Type B pancreatic cell (in vitro differentiated cells): ENCODE data around the gene LINC01488. TPM values are rescaled to one million over a fixed set of nuclear protein-coding genes. Genes with fewer than 3 reads are reported as not detected.

Source experiments
- DNase-seq: peaks from one replicate; pipeline ENCODE4 v3.0.0; 2021; ENCODE audit warnings: mixed read lengths; ENCODE audit not compliant: unreplicated experiment; ENCODE audit errors: extremely low spot score
- H3K27ac Mint-ChIP-seq: 2 replicates; pipeline ENCODE4 v1.8.0; 2021; ENCODE audit warnings: mild to moderate bottlenecking, mixed read lengths
- H3K27me3 Mint-ChIP-seq: 2 replicates; pipeline ENCODE4 v1.8.0; 2021; ENCODE audit warnings: mixed read lengths
- H3K36me3 Mint-ChIP-seq: 2 replicates; pipeline ENCODE4 v1.8.0; 2021; ENCODE audit warnings: mixed read lengths
- H3K4me1 Mint-ChIP-seq: one replicate; pipeline ENCODE4 v1.8.0; 2021; ENCODE audit warnings: mixed read lengths; ENCODE audit not compliant: unreplicated experiment
- H3K4me3 Mint-ChIP-seq: 2 replicates; pipeline ENCODE4 v1.8.0; 2021; ENCODE audit warnings: mild to moderate bottlenecking, mixed read lengths
- H3K9me3 Mint-ChIP-seq: 2 replicates; pipeline ENCODE4 v1.8.0; 2021; ENCODE audit warnings: mixed read lengths
- total RNA-seq: library from RNA; stranded (reverse); gene quantifications from 2 replicates; pipeline ENCODE4 v1.2.1, GENCODE V29; 2021; ENCODE audit warnings: low replicate concordance
- TF ChIP-seq, protein P1 (sequence below): fragments of 200-600 bp; sonication (generic); conservative IDR thresholded peaks from 2 replicates; pipeline ENCODE4 v1.5.0; 2021; ENCODE audit warnings: antibody characterized with exemption, mild to moderate bottlenecking

Gene LINC01488
- total RNA-seq, 1 donor from 2014 or later = not detected

DNA sequence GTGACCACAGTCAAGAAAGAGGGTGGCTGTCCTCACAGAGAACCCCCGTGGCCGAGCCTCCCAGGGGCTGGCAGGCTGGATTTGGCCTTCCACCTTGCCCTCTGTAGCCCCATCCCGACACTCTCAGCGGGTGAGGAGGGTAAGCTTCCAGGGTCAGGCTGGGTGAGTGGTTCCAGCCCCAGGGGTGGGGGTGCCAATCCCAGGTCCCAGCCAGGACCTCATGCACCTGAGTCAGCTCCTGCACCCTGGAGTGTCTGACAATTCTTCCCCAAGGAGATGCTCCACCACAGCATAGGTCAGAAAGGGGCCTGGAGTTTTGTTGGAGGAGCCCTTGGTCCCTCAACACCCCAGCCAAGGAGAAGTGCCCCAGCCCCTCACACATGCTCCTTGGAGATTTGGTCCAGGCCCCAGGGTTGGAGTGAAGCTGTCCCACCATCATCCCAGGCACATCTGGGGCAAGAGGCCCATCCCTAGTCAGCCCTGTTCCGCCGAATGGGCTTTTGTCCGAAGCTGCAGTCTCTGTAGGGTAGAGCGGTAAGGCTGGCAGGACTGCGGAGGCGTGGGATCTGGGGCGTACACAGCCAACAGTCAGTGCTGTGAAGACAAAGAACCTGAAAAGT is 8.4 kb downstream of the LINC01488 start:
- Mint-ChIP-seq H3K4me3 (no peak overlapping the region), H3K4me1 (peaks cover 4% of the 10 kb centered on the region), H3K9me3 (no peaks in the 10 kb centered on the region), H3K27me3 (peaks cover 3% of the 10 kb centered on the region), H3K27ac (no peak overlapping the region), H3K36me3 (no peaks in the 10 kb centered on the region)
- TF ChIP-seq, protein P1, sequence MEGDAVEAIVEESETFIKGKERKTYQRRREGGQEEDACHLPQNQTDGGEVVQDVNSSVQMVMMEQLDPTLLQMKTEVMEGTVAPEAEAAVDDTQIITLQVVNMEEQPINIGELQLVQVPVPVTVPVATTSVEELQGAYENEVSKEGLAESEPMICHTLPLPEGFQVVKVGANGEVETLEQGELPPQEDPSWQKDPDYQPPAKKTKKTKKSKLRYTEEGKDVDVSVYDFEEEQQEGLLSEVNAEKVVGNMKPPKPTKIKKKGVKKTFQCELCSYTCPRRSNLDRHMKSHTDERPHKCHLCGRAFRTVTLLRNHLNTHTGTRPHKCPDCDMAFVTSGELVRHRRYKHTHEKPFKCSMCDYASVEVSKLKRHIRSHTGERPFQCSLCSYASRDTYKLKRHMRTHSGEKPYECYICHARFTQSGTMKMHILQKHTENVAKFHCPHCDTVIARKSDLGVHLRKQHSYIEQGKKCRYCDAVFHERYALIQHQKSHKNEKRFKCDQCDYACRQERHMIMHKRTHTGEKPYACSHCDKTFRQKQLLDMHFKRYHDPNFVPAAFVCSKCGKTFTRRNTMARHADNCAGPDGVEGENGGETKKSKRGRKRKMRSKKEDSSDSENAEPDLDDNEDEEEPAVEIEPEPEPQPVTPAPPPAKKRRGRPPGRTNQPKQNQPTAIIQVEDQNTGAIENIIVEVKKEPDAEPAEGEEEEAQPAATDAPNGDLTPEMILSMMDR = no peak
- DNase-seq = no peak

DNA sequence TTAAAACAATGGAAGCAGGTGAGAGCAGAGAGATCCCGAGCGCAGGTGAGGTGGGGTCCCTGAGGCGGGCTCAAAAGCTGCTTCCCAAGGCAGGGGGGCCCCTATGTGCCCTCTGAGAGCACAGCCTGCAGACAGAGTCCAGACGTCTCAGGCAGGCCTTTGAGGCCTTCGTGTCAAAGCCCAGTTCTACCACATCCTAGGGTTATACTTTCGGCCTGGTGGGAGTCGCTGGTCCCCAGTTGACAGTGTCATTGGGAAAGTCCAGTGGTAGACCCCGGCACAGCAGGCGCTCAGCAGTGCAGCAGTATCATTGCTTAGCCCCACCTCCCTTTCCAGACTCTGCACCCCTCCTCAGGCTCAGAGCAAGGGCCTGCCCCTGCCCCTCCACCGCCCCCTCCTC is 9.1 kb downstream of the LINC01488 start:
- Mint-ChIP-seq H3K27me3 (peaks cover 3% of the 10 kb centered on the region), H3K36me3 (no peaks in the 10 kb centered on the region), H3K27ac (no peak overlapping the region), H3K4me3 (no peak overlapping the region), H3K9me3 (no peaks in the 10 kb centered on the region), H3K4me1 (peaks cover 4% of the 10 kb centered on the region)
- no peak for DNase-seq
- TF ChIP-seq, protein P1 = no peak

DNA sequence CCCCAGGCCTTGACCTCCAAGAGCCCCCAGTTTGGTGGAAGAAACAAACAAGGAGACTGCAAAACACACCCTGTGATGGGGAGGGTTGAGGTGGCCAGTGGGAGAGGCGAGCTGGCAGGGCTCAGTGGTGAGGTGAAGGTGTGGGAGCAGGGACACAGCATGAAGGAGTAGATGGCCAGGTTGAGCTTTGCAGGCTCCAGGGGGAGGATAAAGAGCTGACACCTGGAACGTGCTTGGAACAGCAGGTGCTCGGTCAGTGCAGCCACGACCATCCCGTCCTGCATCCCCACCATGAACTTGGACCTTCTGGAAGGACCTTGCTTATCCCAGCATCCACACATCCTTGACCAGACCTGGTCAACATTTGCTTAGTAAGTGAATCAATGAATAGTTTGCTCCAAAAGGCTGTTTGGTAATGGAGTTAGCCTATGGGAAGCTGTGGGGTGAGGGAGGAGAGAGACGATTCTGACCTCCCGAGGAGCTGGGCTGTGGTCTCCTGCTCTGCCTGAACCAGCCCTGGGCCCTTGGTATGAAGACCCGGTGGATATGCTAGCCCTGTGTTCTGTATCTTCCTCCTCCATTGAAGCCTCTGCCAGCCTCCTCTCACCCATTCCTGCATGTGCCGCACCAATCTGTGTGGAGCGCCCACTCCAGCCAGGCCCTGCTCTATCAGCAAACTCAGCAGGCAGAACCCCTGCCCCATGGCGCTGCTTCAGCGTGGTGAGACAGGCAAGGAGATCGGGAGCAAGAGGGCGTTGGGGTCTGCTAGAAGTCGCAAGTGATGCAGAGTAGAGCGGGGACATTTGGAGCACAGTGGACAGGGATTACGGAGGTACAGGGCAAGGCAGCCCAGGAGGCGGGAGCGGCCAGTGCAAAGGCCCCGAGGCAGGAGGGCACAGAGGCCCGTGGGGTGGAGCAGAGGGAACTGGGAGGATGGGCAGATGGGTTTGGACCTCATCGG is 9.9 kb downstream of the LINC01488 start:
- Mint-ChIP-seq H3K27ac (no peak overlapping the region), H3K36me3 (no peaks in the 10 kb centered on the region), H3K9me3 (no peaks in the 10 kb centered on the region), H3K4me1 (peaks cover 4% of the 10 kb centered on the region), H3K4me3 (no peak overlapping the region), H3K27me3 (peaks cover 3% of the 10 kb centered on the region)
- TF ChIP-seq, protein P1 = no peak
- DNase-seq = no peak

DNA sequence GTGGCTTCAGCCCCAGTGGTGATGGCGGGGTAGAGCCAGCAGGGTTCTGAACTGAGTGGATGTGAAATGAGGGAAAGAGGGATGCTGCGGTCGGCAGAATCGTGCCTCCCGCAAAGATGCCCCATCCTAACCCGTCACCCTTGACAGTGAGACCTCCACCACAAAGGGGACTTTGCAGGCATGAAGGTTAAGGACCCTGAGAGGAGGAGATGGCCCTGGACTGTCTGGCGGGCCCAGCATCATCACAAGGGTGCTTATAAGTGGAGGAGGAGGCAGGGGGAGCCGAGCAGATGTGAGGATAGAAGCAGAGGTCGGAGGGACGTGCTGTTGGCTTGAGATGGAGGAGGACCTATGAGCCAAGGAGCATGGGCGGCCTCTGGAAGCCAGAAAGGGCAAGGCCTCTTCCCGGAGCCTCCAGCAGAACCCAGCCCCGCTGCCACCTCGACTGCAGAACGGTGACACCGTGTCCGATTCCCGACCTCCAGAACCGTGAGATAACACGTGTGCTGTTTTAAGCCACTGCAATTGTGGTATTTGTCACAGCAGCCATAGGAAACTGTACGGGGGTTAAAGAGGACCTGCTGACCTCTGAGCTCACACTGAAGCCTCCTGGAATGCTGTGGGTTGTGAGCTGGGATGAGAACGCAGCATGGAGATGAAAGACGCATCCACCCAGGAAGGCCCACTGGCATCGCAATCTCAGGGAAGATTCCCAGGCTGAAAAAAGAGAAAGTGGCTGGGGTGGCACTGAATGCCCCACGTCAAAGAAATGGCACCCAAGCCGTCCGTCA is 10.9 kb downstream of the LINC01488 start:
- DNase-seq = no peak
- Mint-ChIP-seq H3K36me3 (no peaks in the 10 kb centered on the region), H3K27ac (no peak overlapping the region), H3K27me3 (peaks cover 3% of the 10 kb centered on the region), H3K4me1 (peaks cover 4% of the 10 kb centered on the region), H3K9me3 (no peaks in the 10 kb centered on the region), H3K4me3 (no peak overlapping the region)
- TF ChIP-seq, protein P1 = no peak

DNA sequence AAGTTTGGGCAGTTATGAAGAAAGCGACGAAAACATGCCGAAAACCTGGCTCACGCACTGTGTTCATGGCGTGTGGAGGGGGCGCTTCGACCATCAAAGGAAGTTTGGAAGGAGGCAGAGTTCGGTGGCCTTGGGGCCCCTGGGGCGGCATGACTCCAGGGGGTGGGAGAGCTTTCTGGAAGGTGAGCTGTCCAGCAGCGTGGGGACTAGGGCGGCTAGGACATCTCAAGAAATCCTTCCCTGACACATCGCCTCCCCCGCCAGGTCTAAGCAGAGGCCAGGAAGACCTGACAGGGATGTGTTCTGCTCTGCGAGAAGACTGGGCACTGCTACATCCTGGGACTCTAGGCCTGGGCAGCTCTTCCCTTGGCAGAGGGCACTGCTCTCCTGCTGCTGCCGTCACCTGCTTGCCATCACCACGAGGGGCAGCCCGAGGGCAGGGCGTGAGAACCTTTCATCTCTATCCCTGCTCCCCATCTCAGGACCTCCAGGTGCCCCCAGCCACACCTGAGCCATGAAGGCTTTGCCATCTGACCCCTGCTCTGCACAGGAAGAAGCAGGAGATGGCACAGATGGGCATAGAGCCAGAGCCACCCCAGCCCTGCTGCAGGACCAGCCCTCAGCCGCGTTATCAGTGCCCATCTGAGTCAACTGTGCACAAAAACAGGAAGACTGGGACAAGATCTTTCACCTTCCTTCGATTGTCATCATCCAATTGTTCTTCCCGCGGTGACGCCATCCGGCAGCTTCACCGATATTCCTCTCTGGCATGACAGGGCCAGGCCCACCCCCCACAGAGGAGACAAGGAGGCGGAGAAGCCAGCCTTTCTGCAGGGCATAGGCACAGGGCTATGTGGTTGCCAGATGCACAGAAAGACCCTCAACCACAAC is 12.7 kb downstream of the LINC01488 start:
- Mint-ChIP-seq H3K4me1 (peaks cover 4% of the 10 kb centered on the region), H3K27me3 (peaks cover 3% of the 10 kb centered on the region), H3K27ac (no peak overlapping the region), H3K36me3 (no peaks in the 10 kb centered on the region), H3K4me3 (no peak overlapping the region), H3K9me3 (no peaks in the 10 kb centered on the region)
- TF ChIP-seq, protein P1 = no peak
- DNase-seq = no peak
